HepG2 (cell line): Measurements from ENCODE around the gene TMEM167B. TPM values are rescaled to one million over a fixed set of nuclear protein-coding genes. Genes with fewer than 3 reads are reported as not detected.
A peak's percentile ranks its signal among the peaks of the same experiment; 100 is the strongest.

ENCODE experiments used
- ADNP ChIP-seq: sonication (generic); formaldehyde crosslinking; IDR thresholded peaks from 2 replicates; pipeline ENCODE4 v1.4.0; 2020; ENCODE audit warnings: missing genetic modification reagents
- ARNT2 ChIP-seq: sonication (generic); formaldehyde crosslinking; IDR thresholded peaks from 2 replicates; pipeline ENCODE4 v1.8.0; 2022; ENCODE audit warnings: mild to moderate bottlenecking, low read depth, missing genetic modification reagents, moderate library complexity
- CENPX ChIP-seq: sonication (generic); formaldehyde crosslinking; IDR thresholded peaks from 2 replicates; pipeline ENCODE4 v1.9.0; 2021; ENCODE audit warnings: mild to moderate bottlenecking, missing genetic modification reagents, moderate library complexity
- ETV6 ChIP-seq: sonication (generic); formaldehyde crosslinking; conservative IDR thresholded peaks from 2 replicates; pipeline ENCODE4 v1.4.0; 2020; ENCODE audit warnings: missing genetic modification reagents
- HOXD1 ChIP-seq: sonication (generic); formaldehyde crosslinking; IDR thresholded peaks from 2 replicates; pipeline ENCODE4 v1.5.0; 2020; ENCODE audit warnings: missing genetic modification reagents
- KDM6A ChIP-seq: IDR thresholded peaks from 2 replicates; pipeline ENCODE4 v1.6.1; 2016; ENCODE audit warnings: low read depth
- MXD4 ChIP-seq: IDR thresholded peaks from 2 replicates; pipeline ENCODE4 v1.6.1; 2016; ENCODE audit warnings: mild to moderate bottlenecking, missing biosample characterization, missing genetic modification reagents
- MYNN ChIP-seq: sonication (generic); formaldehyde crosslinking; IDR thresholded peaks from 2 replicates; pipeline ENCODE4 v1.4.0; 2020; ENCODE audit warnings: mild to moderate bottlenecking, low read depth, missing genetic modification reagents
- NR2F1 ChIP-seq, 2 experiments: fragments of 450-650 bp in 1 of 2; formaldehyde crosslinking in 1 of 2; IDR thresholded peaks; 2 replicates each; pipeline versions ENCODE4 v1.5.0 to v1.6.1; 2016 to 2020; ENCODE audit warnings: mild to moderate bottlenecking in 1 of 2, missing compliant biosample characterization in 1 of 2, missing genetic modification reagents in 1 of 2, moderate library complexity in 1 of 2
- PLRG1 ChIP-seq: fragments of 450-650 bp; conservative IDR thresholded peaks from 2 replicates; pipeline ENCODE4 v1.6.1; 2016
- RBM22 ChIP-seq: fragments of 200-400 bp; formaldehyde crosslinking; optimal IDR thresholded peaks from 2 replicates; pipeline ENCODE3; 2017; ENCODE audit warnings: mild to moderate bottlenecking, low read length, moderate library complexity
- RNF2 ChIP-seq: fragments of 450-650 bp; conservative IDR thresholded peaks from 2 replicates; pipeline ENCODE4 v1.6.1; 2016; ENCODE audit warnings: low read depth
- RXRB ChIP-seq: IDR thresholded peaks from 2 replicates; pipeline ENCODE4 v1.6.1; 2016; ENCODE audit warnings: borderline replicate concordance, missing genetic modification reagents, missing compliant biosample characterization
- U2AF2 ChIP-seq: fragments of 200-400 bp; formaldehyde crosslinking; IDR thresholded peaks from 2 replicates; pipeline ENCODE4 v1.6.1; 2017; ENCODE audit warnings: low read depth, mild to moderate bottlenecking, low read length
- WIZ ChIP-seq: sonication (generic); formaldehyde crosslinking; IDR thresholded peaks from 2 replicates; pipeline ENCODE4 v1.5.1; 2020; ENCODE audit warnings: mild to moderate bottlenecking, missing genetic modification reagents
- ZFP37 ChIP-seq: sonication (generic); formaldehyde crosslinking; IDR thresholded peaks from 2 replicates; pipeline ENCODE4 v1.4.0; 2020; ENCODE audit warnings: missing genetic modification reagents, borderline replicate concordance
- ZFY ChIP-seq: sonication (generic); formaldehyde crosslinking; IDR thresholded peaks from 2 replicates; pipeline ENCODE4 v1.4.0; 2020; ENCODE audit warnings: missing genetic modification reagents
- ZMYM4 ChIP-seq: sonication (generic); formaldehyde crosslinking; IDR thresholded peaks from 2 replicates; pipeline ENCODE4 v1.8.1; 2023; ENCODE audit warnings: mild to moderate bottlenecking, missing genetic modification reagents
- ZNF232 ChIP-seq: sonication (generic); formaldehyde crosslinking; IDR thresholded peaks from 2 replicates; pipeline ENCODE4 v1.4.0; 2020; ENCODE audit warnings: missing genetic modification reagents, borderline replicate concordance
- ZNF260 ChIP-seq: sonication (generic); formaldehyde crosslinking; IDR thresholded peaks from 2 replicates; pipeline ENCODE4 v1.4.0; 2020; ENCODE audit warnings: missing genetic modification reagents, low read depth, mild to moderate bottlenecking, borderline replicate concordance
- ZNF660 ChIP-seq: sonication (generic); formaldehyde crosslinking; IDR thresholded peaks from 2 replicates; pipeline ENCODE4 v1.5.1; 2020; ENCODE audit warnings: mild to moderate bottlenecking, low read depth, missing genetic modification reagents, borderline replicate concordance
- ZNF7 ChIP-seq: IDR thresholded peaks from 2 replicates; pipeline ENCODE4 v1.6.1; 2016; ENCODE audit warnings: missing biosample characterization, missing genetic modification reagents
- polyA plus RNA-seq, 8 experiments: library from polyadenylated mRNA; depleted of rRNA in 3 of 8; stranded (reverse) in 7 of 8; unstranded in 1 of 8; fragments of >200 nt; fragmentation: Illumina TruSeq in 4 of 8; extraction: Trizol in 4 of 8; gene quantifications; 2 replicates each; pipeline versions ENCODE4 v1.2.1 to v1.2.3, GENCODE V29; 2011 to 2016; ENCODE audit warnings: low read depth in 4 of 8, missing spikeins in 1 of 8, mixed read lengths in 1 of 8; ENCODE audit not compliant: insufficient read depth in 1 of 8
- total RNA-seq, 5 experiments: library from RNA; depleted of rRNA; stranded (reverse); fragments of >200 nt; fragmentation: Illumina TruSeq; extraction: Trizol; gene quantifications; 2 replicates each; pipeline ENCODE4 v1.2.3, GENCODE V29; 2016; ENCODE audit warnings: low read depth in 1 of 5
- TF ChIP-seq, protein P1 (sequence below): sonication (generic); formaldehyde crosslinking; IDR thresholded peaks from 2 replicates; pipeline ENCODE4 v1.8.0; 2022; ENCODE audit warnings: mild to moderate bottlenecking, missing genetic modification reagents
- TF ChIP-seq, protein P2 (sequence below), 2 experiments: fragments of 450-650 bp in 1 of 2; sonication (generic) in 1 of 2; formaldehyde crosslinking; IDR thresholded peaks; 2 replicates each; pipeline versions ENCODE4 v1.5.0 to v1.8.0; 2020 to 2022; ENCODE audit warnings: mild to moderate bottlenecking in 1 of 2, missing genetic modification reagents in 1 of 2
- TF ChIP-seq, protein P3 (sequence below): sonication (generic); formaldehyde crosslinking; IDR thresholded peaks from 2 replicates; pipeline ENCODE4 v1.4.0; 2020; ENCODE audit warnings: missing genetic modification reagents

The TMEM167B gene
- total and polyA plus RNA-seq, 2 of the 13 experiments (the other 11 are each of a cell fraction or from before 2014, with no cell fraction given), result 9.5 to 22.4 TPM

DNA sequence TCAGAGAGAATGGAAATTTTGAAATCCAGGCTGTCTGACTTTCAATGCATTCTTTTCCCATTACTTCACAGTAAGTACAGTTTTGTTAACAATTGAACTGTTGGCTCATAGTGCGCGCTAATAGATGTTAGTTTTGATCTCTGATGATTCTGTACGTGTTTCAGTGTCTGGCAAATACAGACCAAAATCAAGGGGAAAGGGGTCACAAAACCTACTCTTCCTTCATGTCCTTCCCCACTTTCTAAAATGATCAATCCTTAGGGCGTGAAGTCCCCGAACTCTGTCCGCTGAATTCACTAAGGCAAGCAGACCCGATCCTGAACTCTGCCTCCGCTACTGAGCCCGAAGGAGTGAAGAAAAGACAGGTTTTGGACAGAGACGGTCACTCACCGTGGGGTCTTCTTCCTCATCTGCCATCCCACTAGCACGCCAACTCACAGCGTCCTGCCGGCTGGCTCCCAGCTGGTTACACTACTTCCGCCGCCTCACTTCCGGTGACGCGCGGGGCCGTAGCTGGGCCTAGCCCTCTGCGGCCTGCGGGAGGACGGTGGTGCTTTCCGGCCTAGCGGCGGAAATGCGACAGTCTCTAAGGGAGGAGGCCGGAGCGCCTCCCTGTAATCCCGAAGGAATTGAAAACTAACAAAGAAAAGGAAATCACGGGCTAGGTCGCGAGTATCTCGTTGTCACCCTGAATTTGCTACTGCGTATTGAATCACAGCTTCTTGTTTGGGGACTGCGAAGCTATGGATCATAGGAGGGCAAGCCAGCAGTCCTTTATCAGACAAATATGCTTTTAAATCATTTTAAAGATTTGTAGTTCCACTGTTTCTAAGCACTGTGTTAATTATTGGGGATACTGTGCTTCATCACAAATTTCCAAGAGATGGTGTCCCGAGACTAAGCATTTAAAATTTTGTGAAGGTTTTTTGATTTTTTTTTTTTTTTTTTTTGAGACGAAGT lies 14.8 kb upstream of the TMEM167B start, which contains the start of gene TAF13 (continued):
- TF ChIP-seq ZNF660 (no peak), MXD4 (CRISPR knock-in tag) (peak; percentile 96), ETV6 (CRISPR knock-in tag) (peak; percentile 67; the same call in 1 of the 2 replicates), ZMYM4 (CRISPR knock-in tag) (peak; percentile 88), CENPX (no peak), ADNP (CRISPR knock-in tag) (no peak), KDM6A (CRISPR knock-in tag) (peak; percentile 33; the same call in 1 of the 2 replicates), MYNN (CRISPR knock-in tag) (no peak), RXRB (CRISPR knock-in tag) (peak; percentile 72; the same call in 1 of the 2 replicates), WIZ (no peak; the same call in 1 of the 2 replicates), RNF2 (0 out of 2 replicates have a peak, but pooled peaks have one; percentile 26), ARNT2 (no peak), ZNF260 (CRISPR knock-in tag) (no peak), ZFY (CRISPR knock-in tag) (peak; percentile 99), ZNF7 (CRISPR knock-in tag) (no peak), ZNF232 (CRISPR knock-in tag) (no peak), HOXD1 (no peak), U2AF2 (no peak), PLRG1 (no peak), ZFP37 (CRISPR knock-in tag) (no peak), RBM22 (no peak), NR2F1 (CRISPR knock-in tag; IDR thresholded peaks at IDR 0.05) (no peak)
- TF ChIP-seq, protein P1, sequence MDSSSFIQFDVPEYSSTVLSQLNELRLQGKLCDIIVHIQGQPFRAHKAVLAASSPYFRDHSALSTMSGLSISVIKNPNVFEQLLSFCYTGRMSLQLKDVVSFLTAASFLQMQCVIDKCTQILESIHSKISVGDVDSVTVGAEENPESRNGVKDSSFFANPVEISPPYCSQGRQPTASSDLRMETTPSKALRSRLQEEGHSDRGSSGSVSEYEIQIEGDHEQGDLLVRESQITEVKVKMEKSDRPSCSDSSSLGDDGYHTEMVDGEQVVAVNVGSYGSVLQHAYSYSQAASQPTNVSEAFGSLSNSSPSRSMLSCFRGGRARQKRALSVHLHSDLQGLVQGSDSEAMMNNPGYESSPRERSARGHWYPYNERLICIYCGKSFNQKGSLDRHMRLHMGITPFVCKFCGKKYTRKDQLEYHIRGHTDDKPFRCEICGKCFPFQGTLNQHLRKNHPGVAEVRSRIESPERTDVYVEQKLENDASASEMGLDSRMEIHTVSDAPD (CRISPR knock-in tag), result no peak
- TF ChIP-seq, protein P2, sequence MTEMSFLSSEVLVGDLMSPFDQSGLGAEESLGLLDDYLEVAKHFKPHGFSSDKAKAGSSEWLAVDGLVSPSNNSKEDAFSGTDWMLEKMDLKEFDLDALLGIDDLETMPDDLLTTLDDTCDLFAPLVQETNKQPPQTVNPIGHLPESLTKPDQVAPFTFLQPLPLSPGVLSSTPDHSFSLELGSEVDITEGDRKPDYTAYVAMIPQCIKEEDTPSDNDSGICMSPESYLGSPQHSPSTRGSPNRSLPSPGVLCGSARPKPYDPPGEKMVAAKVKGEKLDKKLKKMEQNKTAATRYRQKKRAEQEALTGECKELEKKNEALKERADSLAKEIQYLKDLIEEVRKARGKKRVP (CRISPR knock-in tag; IDR thresholded peaks at IDR 0.05), result 0 out of 4 replicates have a peak, but pooled peaks of 1 of the 2 experiments have one; percentile 8
- TF ChIP-seq, protein P3, sequence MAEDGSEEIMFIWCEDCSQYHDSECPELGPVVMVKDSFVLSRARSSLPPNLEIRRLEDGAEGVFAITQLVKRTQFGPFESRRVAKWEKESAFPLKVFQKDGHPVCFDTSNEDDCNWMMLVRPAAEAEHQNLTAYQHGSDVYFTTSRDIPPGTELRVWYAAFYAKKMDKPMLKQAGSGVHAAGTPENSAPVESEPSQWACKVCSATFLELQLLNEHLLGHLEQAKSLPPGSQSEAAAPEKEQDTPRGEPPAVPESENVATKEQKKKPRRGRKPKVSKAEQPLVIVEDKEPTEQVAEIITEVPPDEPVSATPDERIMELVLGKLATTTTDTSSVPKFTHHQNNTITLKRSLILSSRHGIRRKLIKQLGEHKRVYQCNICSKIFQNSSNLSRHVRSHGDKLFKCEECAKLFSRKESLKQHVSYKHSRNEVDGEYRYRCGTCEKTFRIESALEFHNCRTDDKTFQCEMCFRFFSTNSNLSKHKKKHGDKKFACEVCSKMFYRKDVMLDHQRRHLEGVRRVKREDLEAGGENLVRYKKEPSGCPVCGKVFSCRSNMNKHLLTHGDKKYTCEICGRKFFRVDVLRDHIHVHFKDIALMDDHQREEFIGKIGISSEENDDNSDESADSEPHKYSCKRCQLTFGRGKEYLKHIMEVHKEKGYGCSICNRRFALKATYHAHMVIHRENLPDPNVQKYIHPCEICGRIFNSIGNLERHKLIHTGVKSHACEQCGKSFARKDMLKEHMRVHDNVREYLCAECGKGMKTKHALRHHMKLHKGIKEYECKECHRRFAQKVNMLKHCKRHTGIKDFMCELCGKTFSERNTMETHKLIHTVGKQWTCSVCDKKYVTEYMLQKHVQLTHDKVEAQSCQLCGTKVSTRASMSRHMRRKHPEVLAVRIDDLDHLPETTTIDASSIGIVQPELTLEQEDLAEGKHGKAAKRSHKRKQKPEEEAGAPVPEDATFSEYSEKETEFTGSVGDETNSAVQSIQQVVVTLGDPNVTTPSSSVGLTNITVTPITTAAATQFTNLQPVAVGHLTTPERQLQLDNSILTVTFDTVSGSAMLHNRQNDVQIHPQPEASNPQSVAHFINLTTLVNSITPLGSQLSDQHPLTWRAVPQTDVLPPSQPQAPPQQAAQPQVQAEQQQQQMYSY (CRISPR knock-in tag), result no peak
